Hematopoietic multipotent progenitor cell (in vitro differentiated cells): ENCODE data around the gene RFX6. TPM values are rescaled to one million over a fixed set of nuclear protein-coding genes. Genes with fewer than 3 reads are reported as not detected.

ENCODE experiments used
- DNase-seq, 3 donors: peaks; one replicate each; pipeline ENCODE4 v3.0.0-alpha.2; 2011 to 2015; ENCODE audit warnings: low read depth in 2 of 3, low spot score in 2 of 3
- total RNA-seq: library from RNA; depleted of rRNA; stranded (reverse); fragments of >200 nt; gene quantifications from one replicate; pipeline ENCODE4 v1.2.3, GENCODE V29; 2012

The RFX6 gene
- total RNA-seq, 1 donor: not detected

- no peak for DNase-seq
These were observed 11.8 kb downstream of the RFX6 start for GRCh38 chr6:116888732-116889360.

DNA sequence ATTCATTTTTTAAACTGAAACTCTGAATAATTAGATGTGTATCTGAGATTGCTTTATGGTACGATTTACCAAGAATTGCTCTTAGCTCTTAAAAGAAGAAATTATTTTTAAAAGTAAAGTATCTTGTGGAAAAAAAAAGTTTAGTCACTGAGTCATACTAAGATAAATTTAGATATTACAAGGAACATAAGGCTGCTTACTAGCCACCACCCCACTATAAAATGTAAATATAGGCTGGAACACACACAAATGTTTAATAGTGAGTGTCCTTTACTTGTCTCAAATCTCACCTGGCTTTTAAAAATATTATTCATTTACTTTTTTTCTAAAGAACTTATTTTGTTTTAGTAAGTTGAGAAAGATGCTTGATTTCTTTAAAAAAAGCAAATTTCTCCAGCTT lies 17.6 kb downstream of the RFX6 start:
- DNase-seq: no peak

DNA sequence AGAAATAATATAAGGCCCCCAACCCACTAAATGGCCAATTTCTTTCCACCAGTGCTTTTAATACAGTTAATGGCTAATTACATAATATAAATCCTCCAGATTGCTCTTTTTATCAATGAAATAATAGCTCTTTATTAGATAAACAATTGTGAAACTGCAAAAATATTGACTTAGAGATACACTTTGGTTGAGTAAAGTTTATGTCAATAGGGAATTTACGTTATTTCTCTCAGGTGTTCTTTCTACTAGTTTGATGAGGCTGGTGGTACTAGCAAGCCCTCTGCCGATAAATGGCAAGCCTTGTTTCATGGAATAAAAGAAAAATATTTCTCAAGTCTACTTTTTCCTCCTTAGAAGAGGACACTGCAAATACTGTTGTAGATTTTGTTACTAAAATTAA lies 18.9 kb downstream of the RFX6 start:
- DNase-seq: no peak

- DNase-seq: no peak
These were observed 25.6 kb downstream of the RFX6 start for GRCh38 chr6:116902634-116903033.

- no peak for DNase-seq
These were observed 46.0 kb downstream of the RFX6 start for GRCh38 chr6:116922853-116923548.

- no peak for DNase-seq
These were observed 47.2 kb downstream of the RFX6 start for GRCh38 chr6:116924245-116924644.

- no peak for DNase-seq
These were observed 48.2 kb downstream of the RFX6 start for GRCh38 chr6:116925088-116925794.

- no peak for DNase-seq
These were observed 51.6 kb downstream of the RFX6 start for GRCh38 chr6:116928677-116929076.

- no peak for DNase-seq
These were observed 52.8 kb downstream of the RFX6 start for GRCh38 chr6:116929825-116930224.

- DNase-seq: no peak
These were observed 54.4 kb downstream of the RFX6 start for GRCh38 chr6:116931456-116931855.

- DNase-seq: no peak
These were observed 55.5 kb downstream of the RFX6 start for GRCh38 chr6:116932496-116932895.

DNA sequence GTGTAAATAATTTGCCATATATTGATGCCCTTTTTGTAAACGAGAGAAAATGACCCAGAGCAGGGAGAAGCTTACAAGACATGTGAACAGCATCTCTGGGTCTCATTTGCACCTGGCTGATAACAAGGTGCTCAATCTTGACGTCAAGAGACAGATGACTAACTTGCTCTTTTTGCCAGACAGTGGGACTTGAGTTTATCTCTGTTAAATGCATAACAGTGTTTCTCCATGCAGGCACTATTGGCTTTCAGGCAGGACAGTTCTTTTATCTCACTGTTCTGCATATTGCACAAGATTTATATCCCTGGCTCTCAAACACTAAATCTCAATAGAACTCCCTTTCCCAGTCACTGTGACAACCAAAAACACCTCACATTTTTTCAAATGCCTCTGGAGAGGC lies 56.4 kb downstream of the RFX6 start:
- DNase-seq: no peak

- no peak for DNase-seq
These were observed 61.3 kb downstream of the RFX6 start for GRCh38 chr6:116938305-116938704.

- no peak for DNase-seq
These were observed 64.7 kb downstream of the RFX6 start for GRCh38 chr6:116941727-116942126.

GRCh38 chr6:116945809-116946208 lies 68.8 kb downstream of the RFX6 start:
- no peak for DNase-seq

DNA sequence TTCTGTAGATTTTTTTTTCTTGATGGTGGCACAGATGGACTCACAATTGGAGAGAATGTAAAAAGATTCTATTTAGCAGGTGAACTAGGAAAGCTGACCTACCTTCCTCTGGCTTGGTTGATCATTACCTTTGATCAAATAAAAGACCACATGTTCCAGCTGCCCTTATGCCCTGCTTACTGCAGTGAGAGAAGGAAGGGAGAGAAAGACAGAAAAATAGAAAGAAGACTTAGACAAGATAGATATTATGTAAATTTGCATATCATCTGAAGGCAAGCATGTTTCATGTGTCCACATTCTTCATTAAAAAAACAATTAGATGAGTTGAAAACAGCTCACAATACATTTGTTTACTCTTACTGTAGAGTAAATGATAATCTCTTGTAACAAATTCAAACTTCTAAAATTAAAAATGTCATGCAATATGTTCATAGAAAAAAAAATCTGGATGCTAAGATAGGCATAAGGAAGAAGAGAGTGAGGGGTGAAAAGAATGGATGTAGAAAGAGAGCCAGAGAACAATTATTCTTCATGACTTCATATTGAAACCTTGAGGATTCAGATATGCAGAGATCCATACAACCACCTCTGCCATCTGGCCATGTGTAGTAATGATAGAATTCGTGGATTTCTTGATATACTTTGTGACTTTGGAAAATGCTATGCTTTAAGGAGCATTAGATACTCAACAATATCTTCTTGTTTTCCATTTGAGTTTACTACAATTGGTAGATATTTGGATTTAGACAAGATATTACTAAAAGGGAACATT lies 71.7 kb downstream of the RFX6 start:
- DNase-seq: no peak

- no peak for DNase-seq
These were observed 72.9 kb downstream of the RFX6 start for GRCh38 chr6:116949964-116950363.

DNA sequence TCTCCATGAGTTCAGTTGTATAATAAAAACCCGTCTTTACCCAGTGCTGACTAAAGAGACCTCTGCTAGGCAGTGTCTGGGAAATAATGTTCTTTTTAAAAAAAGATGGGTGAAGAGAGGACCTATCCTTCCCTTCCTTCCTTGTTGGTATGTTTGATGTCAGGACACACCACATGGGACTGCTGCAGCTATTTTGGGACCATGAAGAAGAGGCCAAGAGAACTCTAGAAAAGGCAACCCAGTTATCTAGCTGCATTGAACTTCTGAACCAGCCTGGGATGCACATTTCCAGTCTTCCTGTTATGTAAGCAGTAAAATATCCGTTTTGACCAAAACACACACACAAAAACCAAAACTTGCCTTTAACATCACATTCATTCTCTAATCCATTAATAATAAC lies 77.3 kb downstream of the RFX6 start:
- DNase-seq: no peak

- DNase-seq: no peak
These were observed 77.9 kb downstream of the RFX6 start for GRCh38 chr6:116954938-116955337.

GRCh38 chr6:116955773-116956172 lies 78.7 kb downstream of the RFX6 start:
- DNase-seq: no peak

DNA sequence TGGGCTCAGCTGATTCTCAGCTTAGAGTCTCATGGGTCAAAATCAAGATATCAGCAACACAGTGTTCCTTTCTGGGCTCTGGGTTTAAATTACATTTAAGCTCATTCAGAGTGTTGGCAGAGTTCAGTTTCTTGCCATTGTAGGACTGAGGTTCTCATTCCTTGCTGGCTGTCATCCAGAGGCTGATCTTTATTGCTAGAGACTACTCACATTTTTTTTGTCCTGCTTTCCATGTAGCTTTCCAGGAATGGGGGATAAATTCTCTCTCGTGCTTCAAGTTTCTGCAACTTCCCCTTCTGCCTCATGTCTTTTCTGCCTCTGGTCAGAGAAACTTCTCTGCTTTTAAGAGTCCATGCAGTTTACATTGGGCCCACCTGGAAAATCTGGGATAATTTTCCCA lies 86.9 kb downstream of the RFX6 start:
- DNase-seq: no peak
